Measurements from ENCODE around the gene SFXN5. TPM values are rescaled to one million over a fixed set of nuclear protein-coding genes. Genes with fewer than 3 reads are reported as not detected.

The SFXN5 gene
- polyA plus RNA-seq, 1 donor (not counting 4 experiments of a cell fraction or from before 2014, with no cell fraction given) = 6.3 TPM

DNA sequence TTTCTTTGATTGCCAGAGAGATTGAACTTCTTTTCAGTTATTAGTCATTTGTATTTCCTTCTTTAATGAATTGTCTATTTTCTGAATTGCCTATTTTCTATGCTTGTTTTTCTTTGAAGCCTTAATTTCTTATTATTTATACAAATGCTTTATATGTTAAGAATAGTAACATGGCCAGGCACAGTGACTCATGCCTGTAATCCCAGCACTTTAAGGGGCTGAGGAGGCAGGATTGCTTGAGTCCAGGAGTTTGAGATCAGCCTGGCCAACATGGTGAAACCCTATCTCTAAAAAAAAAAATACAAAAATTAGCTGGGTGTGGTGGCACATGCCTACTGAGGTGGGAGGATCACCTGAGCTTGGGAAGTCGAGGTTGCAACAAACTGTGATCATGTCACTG is 45.9 kb upstream of the SFXN5 start:
- Histone ChIP-seq H3K27ac (ENCODE audit: control insufficient read depth, insufficient read depth, low read length) (no peak overlapping the region), H3K9ac (ENCODE audit: control insufficient read depth, extremely low read depth, insufficient read depth, low read length) (no peak overlapping the region), H3K27me3 (ENCODE audit: control insufficient read depth, extremely low read depth, insufficient read depth, low read length) (no peaks in the 10 kb centered on the region), H3K79me2 (ENCODE audit: control insufficient read depth, insufficient read depth, low read length) (peaks cover 2% of the 10 kb centered on the region), H4K20me1 (ENCODE audit: control insufficient read depth, extremely low read depth, insufficient read depth, low read length) (no peaks in the 10 kb centered on the region), H2AFZ (ENCODE audit: control insufficient read depth, low read length) (no peak overlapping the region), H3K4me1 (ENCODE audit: control insufficient read depth, extremely low read depth, insufficient read depth, low read length) (peaks cover 5% of the 10 kb centered on the region), H3K36me3 (ENCODE audit: control insufficient read depth in 2 of 2, extremely low read depth in 1 of 2, insufficient read depth in 2 of 2, low read length in 2 of 2) (no peaks in the 10 kb centered on the region), H3K4me2 (ENCODE audit: control insufficient read depth, extremely low read depth, insufficient read depth, low read depth, low read length) (no peak overlapping the region), H3K9me3 (ENCODE audit: control insufficient read depth, low read depth, low read length) (no peaks in the 10 kb centered on the region), H3K9me1 (ENCODE audit: control insufficient read depth, extremely low read depth, insufficient read depth, low read length) (no peaks in the 10 kb centered on the region), H3K4me3 (ENCODE audit: control insufficient read depth in 2 of 3, extremely low read depth in 1 of 3, insufficient read depth in 2 of 3, low read depth in 1 of 3, low read length in 3 of 3) (no peak overlapping the region)
- dilution Hi-C loops (cut with MboI; ENCODE audit: extremely low pct_ligation_motif_present, low sequenced_read_pairs) = no loop called here
- DNase-seq (ENCODE audit: low read depth, low spot score) (no peak), FAIRE-seq (no peak)
- no peak for TF ChIP-seq EZH2 (IDR thresholded peaks at IDR 0.05; ENCODE audit: low read length)
- TF ChIP-seq, protein P1, sequence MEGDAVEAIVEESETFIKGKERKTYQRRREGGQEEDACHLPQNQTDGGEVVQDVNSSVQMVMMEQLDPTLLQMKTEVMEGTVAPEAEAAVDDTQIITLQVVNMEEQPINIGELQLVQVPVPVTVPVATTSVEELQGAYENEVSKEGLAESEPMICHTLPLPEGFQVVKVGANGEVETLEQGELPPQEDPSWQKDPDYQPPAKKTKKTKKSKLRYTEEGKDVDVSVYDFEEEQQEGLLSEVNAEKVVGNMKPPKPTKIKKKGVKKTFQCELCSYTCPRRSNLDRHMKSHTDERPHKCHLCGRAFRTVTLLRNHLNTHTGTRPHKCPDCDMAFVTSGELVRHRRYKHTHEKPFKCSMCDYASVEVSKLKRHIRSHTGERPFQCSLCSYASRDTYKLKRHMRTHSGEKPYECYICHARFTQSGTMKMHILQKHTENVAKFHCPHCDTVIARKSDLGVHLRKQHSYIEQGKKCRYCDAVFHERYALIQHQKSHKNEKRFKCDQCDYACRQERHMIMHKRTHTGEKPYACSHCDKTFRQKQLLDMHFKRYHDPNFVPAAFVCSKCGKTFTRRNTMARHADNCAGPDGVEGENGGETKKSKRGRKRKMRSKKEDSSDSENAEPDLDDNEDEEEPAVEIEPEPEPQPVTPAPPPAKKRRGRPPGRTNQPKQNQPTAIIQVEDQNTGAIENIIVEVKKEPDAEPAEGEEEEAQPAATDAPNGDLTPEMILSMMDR (optimal IDR thresholded peaks at IDR 0.05 in 1 of 3, IDR thresholded peaks at IDR 0.05 in 1 of 3, conservative IDR thresholded peaks at IDR 0.05 in 1 of 3; ENCODE audit: extremely low read depth in 1 of 3, insufficient read depth in 2 of 3, low read length in 3 of 3) = no peak

DNA sequence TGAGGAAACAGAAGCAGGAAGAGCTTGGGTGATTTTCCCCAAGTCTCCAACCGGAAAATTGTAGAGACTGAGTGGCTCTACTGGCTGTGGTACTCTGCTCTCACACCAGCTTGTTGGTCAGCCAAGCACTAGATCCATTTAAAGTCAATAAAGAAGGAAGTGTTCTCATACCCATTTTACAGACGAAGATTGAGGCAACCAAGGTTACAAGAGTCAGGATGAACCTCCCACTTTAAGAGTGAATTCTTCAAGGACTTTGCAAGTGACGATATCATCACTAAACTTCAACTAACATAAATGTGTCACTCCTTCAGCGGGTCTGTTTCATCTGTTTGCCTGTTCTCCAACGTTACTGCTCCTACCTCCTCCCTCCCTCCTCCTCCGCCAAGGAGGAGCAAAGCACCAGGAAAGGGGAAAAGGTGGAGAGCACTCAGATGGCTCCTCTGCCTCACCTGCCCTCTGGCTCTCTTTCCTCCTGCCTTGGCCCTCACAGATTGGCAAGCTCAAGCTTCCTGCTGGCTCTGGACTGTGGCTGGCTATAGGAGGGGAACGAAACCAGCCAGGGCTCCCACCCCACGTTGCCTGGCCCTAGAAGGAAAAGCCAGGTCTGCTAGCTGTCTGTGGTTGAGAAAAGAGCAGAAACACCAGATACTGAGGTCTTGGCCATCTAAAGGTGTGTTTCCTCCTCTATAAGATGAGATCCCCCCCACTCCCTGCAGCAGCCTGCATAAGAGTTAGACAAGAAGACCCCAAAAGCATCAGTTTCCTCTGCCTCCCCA is 44.9 kb upstream of the SFXN5 start:
- Histone ChIP-seq H3K27ac (ENCODE audit: control insufficient read depth, insufficient read depth, low read length) (no peak overlapping the region), H2AFZ (ENCODE audit: control insufficient read depth, low read length) (no peak overlapping the region), H3K79me2 (ENCODE audit: control insufficient read depth, insufficient read depth, low read length) (peaks cover 13% of the 10 kb centered on the region), H3K9ac (ENCODE audit: control insufficient read depth, extremely low read depth, insufficient read depth, low read length) (no peak overlapping the region), H3K36me3 (ENCODE audit: control insufficient read depth in 2 of 2, extremely low read depth in 1 of 2, insufficient read depth in 2 of 2, low read length in 2 of 2) (no peaks in the 10 kb centered on the region), H3K9me1 (ENCODE audit: control insufficient read depth, extremely low read depth, insufficient read depth, low read length) (no peaks in the 10 kb centered on the region), H3K4me1 (ENCODE audit: control insufficient read depth, extremely low read depth, insufficient read depth, low read length) (peaks cover 5% of the 10 kb centered on the region), H3K4me3 (ENCODE audit: control insufficient read depth in 2 of 3, extremely low read depth in 1 of 3, insufficient read depth in 2 of 3, low read depth in 1 of 3, low read length in 3 of 3) (no peak overlapping the region), H4K20me1 (ENCODE audit: control insufficient read depth, extremely low read depth, insufficient read depth, low read length) (no peaks in the 10 kb centered on the region), H3K4me2 (ENCODE audit: control insufficient read depth, extremely low read depth, insufficient read depth, low read depth, low read length) (no peak overlapping the region), H3K27me3 (ENCODE audit: control insufficient read depth, extremely low read depth, insufficient read depth, low read length) (no peaks in the 10 kb centered on the region), H3K9me3 (ENCODE audit: control insufficient read depth, low read depth, low read length) (no peaks in the 10 kb centered on the region)
- TF ChIP-seq, protein P1 (optimal IDR thresholded peaks at IDR 0.05 in 1 of 3, IDR thresholded peaks at IDR 0.05 in 1 of 3, conservative IDR thresholded peaks at IDR 0.05 in 1 of 3; ENCODE audit: extremely low read depth in 1 of 3, insufficient read depth in 2 of 3, low read length in 3 of 3) = no peak
- TF ChIP-seq EZH2 (IDR thresholded peaks at IDR 0.05; ENCODE audit: low read length) = no peak
- DNase-seq (ENCODE audit: low read depth, low spot score) (no peak), FAIRE-seq (no peak)
- dilution Hi-C loops (cut with MboI; ENCODE audit: extremely low pct_ligation_motif_present, low sequenced_read_pairs) = no loop called here
